ENCODE data around the gene POLR3H.

POLR3H gene

DNA sequence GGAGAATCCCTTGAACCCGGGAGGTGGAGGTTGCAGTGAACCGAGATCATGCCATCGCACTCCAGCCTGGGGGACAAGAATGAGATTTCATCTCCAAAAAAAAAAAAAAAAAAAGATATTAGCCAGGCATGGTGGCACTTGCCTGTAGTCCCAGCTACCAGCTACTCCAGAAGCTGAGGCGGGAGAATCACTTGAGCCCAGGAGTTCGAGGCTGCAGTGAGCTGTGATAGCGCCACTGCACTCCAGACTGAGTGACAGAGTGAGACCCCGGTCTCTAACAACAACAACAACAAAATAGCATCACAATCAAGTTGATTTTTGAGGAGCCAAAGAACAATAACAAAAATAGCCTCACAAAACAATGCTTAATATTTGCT, 43.1 kb upstream of the POLR3H start:
- Histone ChIP-seq H2AFZ (ENCODE audit: low read length) (no peak overlapping the region), H3K4me2 (ENCODE audit: low read depth, low read length, poor library complexity, severe bottlenecking) (no peak overlapping the region), H3K9me3 (ENCODE audit: insufficient read depth, low read depth, low read length) (no peaks in the 10 kb centered on the region), H3F3A (ENCODE audit: low read depth) (no peaks in the 10 kb centered on the region), H3K9me2 (replicated peaks; ENCODE audit: low read depth, low read length) (no peaks in the 10 kb centered on the region), H3K4me3 (ENCODE audit: low read length, poor library complexity, severe bottlenecking) (no peak overlapping the region), H4K20me1 (ENCODE audit: insufficient read depth, low read length, poor library complexity, severe bottlenecking) (no peaks in the 10 kb centered on the region), H3K36me3 (ENCODE audit: insufficient read depth, low read length) (no peaks in the 10 kb centered on the region), H3K79me2 (ENCODE audit: insufficient read depth, low read length) (no peaks in the 10 kb centered on the region; the same call in 1 of the 2 replicates), H3K9ac (ENCODE audit: low read depth, low read length, poor library complexity, severe bottlenecking) (no peak overlapping the region), H3K4me1 (ENCODE audit: insufficient read depth, low read length, poor library complexity, severe bottlenecking) (peaks cover 11% of the 10 kb centered on the region), H3K27me3 (ENCODE audit: insufficient read depth, low read length, poor library complexity, severe bottlenecking) (no peaks in the 10 kb centered on the region)
- TF ChIP-seq, protein P1, sequence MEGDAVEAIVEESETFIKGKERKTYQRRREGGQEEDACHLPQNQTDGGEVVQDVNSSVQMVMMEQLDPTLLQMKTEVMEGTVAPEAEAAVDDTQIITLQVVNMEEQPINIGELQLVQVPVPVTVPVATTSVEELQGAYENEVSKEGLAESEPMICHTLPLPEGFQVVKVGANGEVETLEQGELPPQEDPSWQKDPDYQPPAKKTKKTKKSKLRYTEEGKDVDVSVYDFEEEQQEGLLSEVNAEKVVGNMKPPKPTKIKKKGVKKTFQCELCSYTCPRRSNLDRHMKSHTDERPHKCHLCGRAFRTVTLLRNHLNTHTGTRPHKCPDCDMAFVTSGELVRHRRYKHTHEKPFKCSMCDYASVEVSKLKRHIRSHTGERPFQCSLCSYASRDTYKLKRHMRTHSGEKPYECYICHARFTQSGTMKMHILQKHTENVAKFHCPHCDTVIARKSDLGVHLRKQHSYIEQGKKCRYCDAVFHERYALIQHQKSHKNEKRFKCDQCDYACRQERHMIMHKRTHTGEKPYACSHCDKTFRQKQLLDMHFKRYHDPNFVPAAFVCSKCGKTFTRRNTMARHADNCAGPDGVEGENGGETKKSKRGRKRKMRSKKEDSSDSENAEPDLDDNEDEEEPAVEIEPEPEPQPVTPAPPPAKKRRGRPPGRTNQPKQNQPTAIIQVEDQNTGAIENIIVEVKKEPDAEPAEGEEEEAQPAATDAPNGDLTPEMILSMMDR (conservative IDR thresholded peaks at IDR 0.05; ENCODE audit: low read length) = no peak

DNA sequence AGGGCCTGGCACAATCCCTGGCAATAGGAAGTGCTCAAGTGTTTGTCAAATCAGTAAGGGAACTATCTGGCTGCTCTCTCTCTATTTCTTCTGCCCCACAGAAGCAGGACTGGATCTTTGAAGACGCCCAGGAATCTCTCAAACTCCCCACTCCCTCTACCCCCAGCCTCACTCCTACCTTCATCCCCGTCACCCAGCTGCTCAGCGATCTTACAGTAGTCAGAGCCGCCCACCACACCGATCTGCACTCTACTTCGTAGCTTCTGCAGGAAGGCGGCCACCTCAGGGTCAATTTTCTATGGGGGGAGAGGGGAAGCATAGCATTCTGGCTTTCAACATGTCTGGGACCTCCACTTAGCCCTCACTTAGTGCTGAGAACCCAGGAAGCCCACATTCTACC, 41.6 kb upstream of the POLR3H start:
- no peaks in the 10 kb centered on the region for H3K9me2 ChIP-seq (replicated peaks; ENCODE audit: low read depth, low read length)
- H4K20me1 ChIP-seq (ENCODE audit: insufficient read depth, low read length, poor library complexity, severe bottlenecking) = no peaks in the 10 kb centered on the region
- H3K27me3 ChIP-seq (ENCODE audit: insufficient read depth, low read length, poor library complexity, severe bottlenecking) = no peaks in the 10 kb centered on the region
- no peaks in the 10 kb centered on the region; the same call in 1 of the 2 replicates for H3K79me2 ChIP-seq (ENCODE audit: insufficient read depth, low read length)
- no peak overlapping the region for H3K4me3 ChIP-seq (ENCODE audit: low read length, poor library complexity, severe bottlenecking)
- H3K4me2 ChIP-seq (ENCODE audit: low read depth, low read length, poor library complexity, severe bottlenecking) = no peak overlapping the region
- no peak overlapping the region for H2AFZ ChIP-seq (ENCODE audit: low read length)
- H3K9ac ChIP-seq (ENCODE audit: low read depth, low read length, poor library complexity, severe bottlenecking) = no peak overlapping the region
- H3K36me3 ChIP-seq (ENCODE audit: insufficient read depth, low read length) = no peaks in the 10 kb centered on the region
- H3F3A ChIP-seq (ENCODE audit: low read depth) = no peaks in the 10 kb centered on the region
- H3K4me1 ChIP-seq (ENCODE audit: insufficient read depth, low read length, poor library complexity, severe bottlenecking) = peaks cover 11% of the 10 kb centered on the region
- no peak for TF ChIP-seq EZH2phosphoT487 (IDR thresholded peaks at IDR 0.05; ENCODE audit: borderline replicate concordance)
- TF ChIP-seq, protein P1 (conservative IDR thresholded peaks at IDR 0.05; ENCODE audit: low read length) = no peak
- no peaks in the 10 kb centered on the region for H3K9me3 ChIP-seq (ENCODE audit: insufficient read depth, low read depth, low read length)

DNA sequence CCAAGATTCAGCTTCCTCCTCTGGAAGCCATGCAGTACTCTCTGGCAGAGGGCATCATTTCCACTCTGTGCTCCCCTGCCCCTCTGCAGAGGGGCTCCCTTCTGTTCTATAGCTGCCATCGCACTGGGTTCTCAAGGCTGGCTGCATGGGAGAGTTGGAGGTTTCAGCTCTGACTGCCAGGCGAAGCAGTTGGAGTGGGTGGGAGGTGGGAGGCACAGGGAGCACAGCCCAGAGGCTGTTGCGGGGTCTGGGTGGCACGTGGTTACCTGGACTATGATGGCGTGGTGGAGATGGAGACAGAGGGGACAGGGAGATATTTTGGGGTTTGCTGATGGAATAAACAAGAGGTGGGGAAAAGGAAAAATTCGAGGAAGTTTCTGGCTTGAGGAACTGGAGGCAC, 40.6 kb upstream of the POLR3H start:
- Histone ChIP-seq H3K27me3 (ENCODE audit: insufficient read depth, low read length, poor library complexity, severe bottlenecking) (no peaks in the 10 kb centered on the region), H3K9me2 (replicated peaks; ENCODE audit: low read depth, low read length) (no peaks in the 10 kb centered on the region), H3K4me1 (ENCODE audit: insufficient read depth, low read length, poor library complexity, severe bottlenecking) (peaks cover 6% of the 10 kb centered on the region), H3K4me2 (ENCODE audit: low read depth, low read length, poor library complexity, severe bottlenecking) (no peak overlapping the region), H3K36me3 (ENCODE audit: insufficient read depth, low read length) (no peaks in the 10 kb centered on the region), H2AFZ (ENCODE audit: low read length) (no peak overlapping the region), H4K20me1 (ENCODE audit: insufficient read depth, low read length, poor library complexity, severe bottlenecking) (no peaks in the 10 kb centered on the region), H3K79me2 (ENCODE audit: insufficient read depth, low read length) (no peaks in the 10 kb centered on the region; the same call in 1 of the 2 replicates), H3F3A (ENCODE audit: low read depth) (no peaks in the 10 kb centered on the region), H3K4me3 (ENCODE audit: low read length, poor library complexity, severe bottlenecking) (no peak overlapping the region), H3K9ac (ENCODE audit: low read depth, low read length, poor library complexity, severe bottlenecking) (no peak overlapping the region), H3K9me3 (ENCODE audit: insufficient read depth, low read depth, low read length) (no peaks in the 10 kb centered on the region)
- TF ChIP-seq EZH2phosphoT487 (IDR thresholded peaks at IDR 0.05; ENCODE audit: borderline replicate concordance) = no peak
- TF ChIP-seq, protein P1 (conservative IDR thresholded peaks at IDR 0.05; ENCODE audit: low read length) = no peak
